Measurements from ENCODE around the gene CKM. TPM values are rescaled to one million over a fixed set of nuclear protein-coding genes. Genes with fewer than 3 reads are reported as not detected.
"Not testable (repeated sequence)": the region's sequence is repeated elsewhere in the genome, so short reads cannot be mapped to it uniquely, and the experiment has no call there.

CKM gene
- total and polyA plus RNA-seq, 7 donors = 0.48 to 14.4 (median 0.83) TPM

- no peaks in the 10 kb centered on the region for H3K9me3 ChIP-seq
- WGBS, 2 donors = 60 to 77% methylated on average over 8 of the region's 8 CpGs
Observed at GRCh38 chr19:45314708-45315245, 7.9 kb downstream of the CKM start.

GRCh38 chr19:45312285-45312684 is 10.4 kb downstream of the CKM start:
- H3K9me3 ChIP-seq; H3K36me3 ChIP-seq; DNase-seq; intact Hi-C loops (cut with DNase I); H3K4me1 ChIP-seq; H3K4me3 ChIP-seq; H3K27ac ChIP-seq; H3K27me3 ChIP-seq: not testable (repeated sequence)
- 90 to 91% methylated on average over 14 of the region's 14 CpGs for WGBS, 2 donors

More at GRCh38 chr19:45314708-45315245, 7.9 kb downstream of the CKM start:
- intact Hi-C loops (cut with DNase I) = no loop called here
- H3K27me3 ChIP-seq = no peaks in the 10 kb centered on the region
- H3K27ac ChIP-seq = no peak overlapping the region
- TF ChIP-seq POLR2AphosphoS5 (IDR thresholded peaks at IDR 0.05) (no peak), EP300 (IDR thresholded peaks at IDR 0.05) (no peak), POLR2A (IDR thresholded peaks at IDR 0.05) (no peak), CTCF (IDR thresholded peaks at IDR 0.05) (no peak)
- no peak overlapping the region for H3K4me3 ChIP-seq
- DNase-seq = no peak
- H3K4me1 ChIP-seq = peaks cover 0 to 5% (median 0%) of the 10 kb centered on the region in 4 donors
- no peaks in the 10 kb centered on the region for H3K36me3 ChIP-seq

GRCh38 chr19:45311621-45312020 is 11.1 kb downstream of the CKM start:
- peaks cover 0 to 8% (median 0%) of the 10 kb centered on the region in 4 donors for H3K4me1 ChIP-seq
- TF ChIP-seq EP300 (IDR thresholded peaks at IDR 0.05) (no peak), CTCF (IDR thresholded peaks at IDR 0.05) (no peak), POLR2A (IDR thresholded peaks at IDR 0.05) (no peak), POLR2AphosphoS5 (IDR thresholded peaks at IDR 0.05) (no peak)
- no peaks in the 10 kb centered on the region for H3K9me3 ChIP-seq
- no peaks in the 10 kb centered on the region for H3K27me3 ChIP-seq
- no peak overlapping the region for H3K4me3 ChIP-seq
- DNase-seq = no peak
- 29% methylated on average over 18 of the region's 18 CpGs for WGBS, 2 donors
- H3K36me3 ChIP-seq = no peaks in the 10 kb centered on the region
- H3K27ac ChIP-seq = no peak overlapping the region
- intact Hi-C loops (cut with DNase I) = no loop called here

- DNase-seq; H3K9me3 ChIP-seq; intact Hi-C loops (cut with DNase I); H3K27me3 ChIP-seq; H3K36me3 ChIP-seq; H3K4me1 ChIP-seq; H3K4me3 ChIP-seq; H3K27ac ChIP-seq: not testable (repeated sequence)
- WGBS, 2 donors = 94 to 95% methylated on average over 8 of the region's 8 CpGs
Observed at GRCh38 chr19:45309322-45309721, 13.4 kb downstream of the CKM start.

- Histone ChIP-seq H3K4me1 (peaks cover 0 to 8% (median 0%) of the 10 kb centered on the region in 4 donors), H3K4me3 (no peak overlapping the region), H3K36me3 (peaks cover 0 to 6% (median 0%) of the 10 kb centered on the region in 4 donors), H3K9me3 (no peaks in the 10 kb centered on the region), H3K27ac (no peak overlapping the region), H3K27me3 (no peaks in the 10 kb centered on the region)
- intact Hi-C loops (cut with DNase I) = no loop called here
- TF ChIP-seq CTCF (IDR thresholded peaks at IDR 0.05) = no peak
- TF ChIP-seq EP300 (IDR thresholded peaks at IDR 0.05) = no peak
- TF ChIP-seq POLR2A (IDR thresholded peaks at IDR 0.05) = no peak
- TF ChIP-seq POLR2AphosphoS5 (IDR thresholded peaks at IDR 0.05) = no peak
- 91 to 93% methylated on average over 19 of the region's 19 CpGs for WGBS, 2 donors
- DNase-seq = no peak
Observed at GRCh38 chr19:45307361-45307760, 15.3 kb downstream of the CKM start.

GRCh38 chr19:45306518-45307027 is 16.1 kb downstream of the CKM start:
- no peaks in the 10 kb centered on the region for H3K27me3 ChIP-seq
- H3K36me3 ChIP-seq = peaks cover 0 to 6% (median 0%) of the 10 kb centered on the region in 4 donors
- no peak overlapping the region for H3K4me3 ChIP-seq
- TF ChIP-seq EP300 (IDR thresholded peaks at IDR 0.05) (no peak), CTCF (IDR thresholded peaks at IDR 0.05) (no peak), POLR2A (IDR thresholded peaks at IDR 0.05) (no peak), POLR2AphosphoS5 (IDR thresholded peaks at IDR 0.05) (no peak)
- H3K4me1 ChIP-seq = peaks cover 0 to 8% (median 0%) of the 10 kb centered on the region in 4 donors
- H3K9me3 ChIP-seq = no peaks in the 10 kb centered on the region
- H3K27ac ChIP-seq = no peak overlapping the region
- intact Hi-C loops (cut with DNase I) = no loop called here
- no peak for DNase-seq
- 64 to 76% methylated on average over 18 of the region's 18 CpGs for WGBS, 2 donors

Data from sigmoid colon (tissue), 7 donors.